IPS DF 4.7 (cell line): ENCODE results near the gene ISG20.

Experiments used
- DNase-seq: peaks from one replicate; pipeline ENCODE4 v3.0.0-alpha.2; 2013; ENCODE audit warnings: low spot score; ENCODE audit errors: extremely low read depth

Gene ISG20

GRCh38 chr15:88684345-88684744, 45.5 kb downstream of the ISG20 start:
- no peak for DNase-seq

DNA sequence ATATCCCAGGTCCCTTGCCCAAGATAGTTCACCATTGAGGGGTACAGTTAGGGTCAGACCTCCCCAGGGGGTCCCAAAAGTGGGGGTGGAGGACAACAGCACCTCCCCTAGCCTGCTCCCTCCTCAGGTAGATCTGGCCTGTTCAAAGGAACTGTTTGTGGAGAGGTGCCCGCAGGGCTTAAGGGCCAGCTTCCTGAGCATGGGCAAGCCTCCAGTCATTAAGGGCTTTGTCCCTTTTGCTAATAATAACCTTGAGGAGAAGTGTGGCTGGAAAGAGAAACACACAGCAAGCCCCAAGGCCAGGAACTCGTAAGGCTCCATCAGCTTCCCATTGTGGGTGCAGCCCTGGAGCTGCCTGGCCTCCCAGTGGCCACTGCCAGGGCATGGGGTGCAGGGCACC, 47.4 kb downstream of the ISG20 start:
- DNase-seq: no peak

- DNase-seq: no peak
These were observed 49.6 kb downstream of the ISG20 start for GRCh38 chr15:88688394-88688933.

DNA sequence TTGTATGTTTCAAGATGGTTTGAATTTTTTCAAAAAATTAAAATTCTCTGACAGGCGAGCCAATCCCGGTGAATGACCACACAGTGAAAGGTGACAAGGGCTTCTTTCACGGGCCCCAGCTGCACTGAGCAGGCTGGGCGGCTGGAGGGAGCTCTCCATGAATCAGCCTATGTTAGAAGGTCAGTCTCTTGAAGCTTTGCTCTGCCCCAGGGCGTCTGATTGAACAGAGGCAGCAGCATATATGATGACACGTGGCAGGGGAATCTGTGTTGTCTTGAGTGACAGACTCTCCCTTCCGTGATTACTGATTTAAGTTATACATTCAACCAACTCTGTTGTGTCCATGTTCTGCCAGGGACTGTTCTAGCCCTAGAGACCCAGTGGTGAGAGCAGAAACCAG, 51.5 kb downstream of the ISG20 start:
- no peak for DNase-seq

DNA sequence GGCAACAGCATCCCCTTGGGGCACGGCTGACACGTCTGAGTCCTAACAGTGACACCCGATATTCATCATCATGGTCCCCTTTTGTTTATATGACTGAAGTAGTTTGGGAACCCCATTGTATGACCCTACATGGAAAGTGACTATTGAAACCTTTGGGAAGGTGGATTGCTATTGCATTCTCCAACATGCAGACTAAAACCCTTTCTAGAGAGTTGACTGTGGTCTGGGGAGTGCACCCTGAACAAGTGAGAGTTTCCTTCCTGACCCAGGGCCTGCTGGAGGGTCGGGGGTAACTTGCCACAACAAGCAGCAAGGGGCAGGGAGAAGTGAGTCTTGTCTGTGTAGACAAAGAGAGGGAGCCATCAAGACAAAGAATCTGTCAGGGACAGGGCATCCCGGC, 54.4 kb downstream of the ISG20 start:
- DNase-seq: no peak

DNA sequence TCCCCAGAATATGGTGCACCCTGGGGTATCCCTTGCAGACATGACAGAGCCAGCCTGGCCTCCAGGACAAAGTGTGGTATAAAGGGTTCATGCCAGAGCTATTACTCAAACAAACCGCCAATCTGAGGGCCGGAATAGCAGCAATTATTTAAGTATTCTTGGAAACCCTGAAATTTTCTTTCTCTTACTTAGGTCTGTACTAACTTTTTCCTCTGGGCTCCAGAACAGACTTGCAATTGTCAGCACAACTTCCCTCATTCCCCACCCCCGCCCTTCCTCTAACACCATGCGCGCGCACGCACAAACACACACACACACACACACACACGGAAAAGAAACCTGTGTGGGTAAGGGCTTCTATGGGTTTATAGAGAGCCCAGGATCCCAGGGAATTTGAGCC, 56.3 kb downstream of the ISG20 start:
- DNase-seq: no peak

DNA sequence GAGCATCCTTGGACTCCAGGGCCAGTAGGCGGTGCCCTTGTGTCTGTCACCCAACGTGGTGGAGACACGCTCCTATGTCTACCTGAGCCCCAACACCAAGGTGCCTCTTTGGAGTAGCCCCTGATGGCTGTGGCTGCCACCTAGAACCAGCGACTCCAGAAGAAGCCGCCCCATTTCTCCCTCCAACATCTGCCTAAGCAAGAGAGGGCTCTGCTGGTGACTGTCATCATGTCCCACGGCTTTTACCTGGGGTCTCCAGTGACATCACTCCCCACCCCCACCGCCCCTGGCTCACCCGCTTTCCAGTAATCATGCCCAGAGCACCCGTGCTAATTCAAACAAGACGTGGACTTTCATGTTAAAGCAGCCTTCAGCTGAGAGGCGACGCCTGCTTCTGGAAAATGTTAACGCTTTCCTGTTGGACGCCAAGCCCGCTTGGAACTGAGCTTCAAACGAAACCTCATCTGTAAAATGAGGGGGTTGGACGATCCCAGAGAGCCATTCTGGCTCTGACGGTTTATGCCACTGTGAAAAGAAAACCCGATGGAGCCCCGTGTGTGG, 57.0 kb downstream of the ISG20 start:
- no peak for DNase-seq

- DNase-seq: no peak
These were observed 57.4 kb downstream of the ISG20 start for GRCh38 chr15:88696254-88696653.

GRCh38 chr15:88697276-88697675, 58.5 kb downstream of the ISG20 start:
- DNase-seq: no peak

GRCh38 chr15:88699861-88700260, 61.0 kb downstream of the ISG20 start:
- no peak for DNase-seq

DNA sequence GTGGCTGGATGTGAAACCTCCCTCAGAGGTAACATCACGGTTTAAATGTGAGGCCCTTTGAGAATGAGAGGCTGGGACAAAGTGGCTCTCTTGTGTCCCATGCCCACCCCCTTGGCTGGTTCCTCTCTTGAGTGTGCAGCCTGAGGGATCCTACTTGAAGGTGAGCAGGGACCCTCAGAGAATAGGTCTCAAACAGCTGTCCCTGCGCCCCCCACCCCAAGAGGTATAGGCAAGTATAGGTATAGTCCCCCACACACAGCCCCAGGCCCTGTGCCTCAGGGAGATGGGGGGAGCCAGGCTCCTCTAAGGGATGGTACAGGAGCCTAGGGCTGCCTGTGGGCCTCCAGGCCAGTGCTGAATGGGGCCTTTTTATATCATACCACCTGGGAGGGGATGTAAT, 61.9 kb downstream of the ISG20 start:
- no peak for DNase-seq

DNA sequence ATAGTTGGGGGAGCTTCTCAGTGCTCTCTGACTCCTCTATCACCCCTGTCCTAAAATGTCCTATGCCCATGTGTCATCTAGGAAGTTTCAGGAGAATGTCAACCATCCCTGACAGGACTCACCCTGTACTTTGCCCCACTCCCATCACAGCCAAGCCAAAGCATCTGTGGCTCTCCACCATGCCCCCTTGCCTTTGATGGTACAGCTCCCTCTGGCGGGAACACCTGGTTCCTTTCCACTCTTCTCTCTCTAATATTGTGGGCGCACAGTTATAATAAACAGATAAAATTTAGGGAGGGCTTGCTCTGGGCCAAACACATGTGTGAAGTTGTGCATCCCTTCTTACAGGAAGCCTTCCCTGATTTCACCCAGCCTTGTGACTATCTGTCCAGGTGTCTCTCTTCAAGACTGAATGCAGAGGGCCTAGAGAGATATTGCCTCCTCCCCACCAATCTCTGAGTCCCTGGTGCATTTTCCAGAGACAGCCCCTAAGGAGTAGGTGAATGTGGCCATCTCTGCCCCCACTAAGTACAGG, 62.8 kb downstream of the ISG20 start:
- no peak for DNase-seq

DNA sequence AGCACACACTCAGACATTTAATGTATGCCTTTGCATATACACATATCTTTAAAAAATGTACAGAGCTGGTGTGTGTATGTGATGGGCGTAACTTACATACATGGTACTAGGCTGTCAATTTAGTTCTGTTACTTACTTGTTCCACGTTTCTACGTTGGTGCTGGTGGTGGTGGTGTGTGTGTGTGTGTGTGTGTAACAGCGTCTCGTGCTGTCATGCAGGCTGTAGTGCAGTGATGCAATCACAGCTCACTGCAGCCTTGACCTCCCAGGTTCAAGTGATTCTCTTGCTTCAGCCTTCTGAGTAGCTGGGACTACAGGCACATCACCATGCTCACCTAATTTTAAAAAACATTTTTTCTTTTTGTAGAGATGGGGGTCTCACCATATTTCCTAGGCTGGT, 64.2 kb downstream of the ISG20 start:
- DNase-seq: no peak

DNA sequence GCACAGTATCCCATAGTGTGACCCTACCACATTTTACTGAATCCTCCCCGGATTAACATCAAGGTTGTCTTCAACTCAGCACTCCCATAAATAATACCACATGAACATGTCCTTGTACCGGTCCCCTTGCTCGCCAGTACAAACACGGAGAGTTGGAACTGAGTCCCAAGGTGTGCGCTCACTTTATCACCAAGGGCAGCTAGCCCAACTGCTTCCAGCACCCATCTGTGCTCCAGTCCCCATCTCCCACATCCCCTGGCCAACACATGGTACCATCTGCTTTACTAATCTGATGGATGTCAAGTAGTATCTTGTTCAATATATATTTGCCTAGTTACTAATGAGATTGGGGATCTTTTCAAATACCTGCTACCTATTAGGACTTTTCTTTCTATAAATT, 64.7 kb downstream of the ISG20 start:
- DNase-seq: no peak

DNA sequence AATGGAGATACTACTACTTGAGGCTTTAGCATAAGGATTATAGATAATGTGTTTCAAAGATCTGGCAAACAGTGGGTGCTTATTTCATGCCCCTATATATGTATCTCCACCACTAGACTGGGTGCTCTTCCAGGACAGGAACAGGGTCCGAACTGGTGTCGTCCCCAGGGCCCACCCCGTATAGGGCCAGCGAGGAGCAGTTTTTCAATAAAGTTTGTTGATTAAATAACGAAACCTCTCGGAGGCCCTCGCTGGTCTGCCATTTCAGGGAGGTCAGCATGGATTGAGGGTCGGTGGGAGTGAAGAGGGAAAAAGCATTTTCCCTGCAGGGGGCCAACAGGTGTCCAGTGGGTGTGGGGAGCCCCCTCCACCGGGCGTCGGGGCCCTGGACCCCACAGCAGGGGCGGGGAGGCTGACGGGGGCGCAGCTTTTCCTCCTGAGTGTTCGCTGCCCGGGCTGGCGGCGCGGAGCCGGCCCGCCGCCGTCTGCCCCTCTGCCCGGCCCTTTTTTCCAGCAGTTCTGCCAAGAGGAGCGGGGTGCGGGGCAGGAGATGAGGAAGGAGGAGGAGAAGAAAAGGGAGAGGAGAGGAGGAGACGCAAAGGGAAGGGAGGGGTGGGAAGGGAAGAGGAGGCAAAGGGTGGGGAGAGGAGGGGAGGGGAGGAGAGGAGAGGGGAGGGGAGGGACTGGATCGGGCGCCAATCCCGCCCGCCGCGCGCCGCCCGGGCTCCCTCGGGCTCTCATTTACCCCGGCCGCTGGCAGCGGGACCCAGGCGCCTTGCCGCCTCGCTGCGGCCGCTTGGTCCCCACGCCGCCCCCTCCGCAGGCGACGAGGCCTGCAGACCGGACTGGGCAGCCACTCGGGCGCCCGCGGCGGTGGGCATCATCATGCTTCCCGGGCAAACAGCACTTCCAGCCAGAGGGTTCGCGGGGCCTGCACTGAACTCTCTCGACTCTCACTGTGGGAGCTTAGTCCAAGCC, 66.3 kb downstream of the ISG20 start:
- no peak for DNase-seq

DNA sequence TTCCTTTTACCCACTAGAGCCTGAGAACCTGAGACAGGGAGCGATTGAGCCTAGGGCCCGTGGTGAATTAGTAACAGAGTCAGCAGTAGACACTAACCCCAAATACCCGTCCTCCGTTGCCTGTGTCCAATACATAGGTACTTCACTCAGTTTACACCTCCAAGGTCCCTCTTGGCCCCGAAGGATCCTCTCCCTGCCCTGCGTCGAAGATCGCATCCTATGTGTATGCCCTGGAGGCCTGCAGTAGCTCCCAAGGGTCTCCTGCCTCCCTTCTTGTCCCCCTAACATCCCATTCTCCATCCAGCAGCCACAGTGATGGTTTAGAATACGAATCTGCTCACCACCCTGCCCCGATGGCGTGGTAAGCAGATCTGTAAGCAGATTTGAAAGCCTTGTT, 67.0 kb downstream of the ISG20 start:
- no peak for DNase-seq
